Type B pancreatic cell (in vitro differentiated cells): ENCODE measurements around the gene BARD1. TPM values are rescaled to one million over a fixed set of nuclear protein-coding genes. Genes with fewer than 3 reads are reported as not detected.

Experiments
- DNase-seq: peaks from one replicate; pipeline ENCODE4 v3.0.0; 2021; ENCODE audit warnings: mixed read lengths; ENCODE audit not compliant: unreplicated experiment; ENCODE audit errors: extremely low spot score
- H3K27ac Mint-ChIP-seq: 2 replicates; pipeline ENCODE4 v1.8.0; 2021; ENCODE audit warnings: mild to moderate bottlenecking, mixed read lengths
- H3K27me3 Mint-ChIP-seq: 2 replicates; pipeline ENCODE4 v1.8.0; 2021; ENCODE audit warnings: mixed read lengths
- H3K36me3 Mint-ChIP-seq: 2 replicates; pipeline ENCODE4 v1.8.0; 2021; ENCODE audit warnings: mixed read lengths
- H3K4me1 Mint-ChIP-seq: one replicate; pipeline ENCODE4 v1.8.0; 2021; ENCODE audit warnings: mixed read lengths; ENCODE audit not compliant: unreplicated experiment
- H3K4me3 Mint-ChIP-seq: 2 replicates; pipeline ENCODE4 v1.8.0; 2021; ENCODE audit warnings: mild to moderate bottlenecking, mixed read lengths
- H3K9me3 Mint-ChIP-seq: 2 replicates; pipeline ENCODE4 v1.8.0; 2021; ENCODE audit warnings: mixed read lengths
- CTCF ChIP-seq: fragments of 200-600 bp; sonication (generic); conservative IDR thresholded peaks from 2 replicates; pipeline ENCODE4 v1.5.0; 2021; ENCODE audit warnings: antibody characterized with exemption, mild to moderate bottlenecking
- total RNA-seq: library from RNA; stranded (reverse); gene quantifications from 2 replicates; pipeline ENCODE4 v1.2.1, GENCODE V29; 2021; ENCODE audit warnings: low replicate concordance

BARD1 gene
- total RNA-seq, 1 donor from 2014 or later = 25.7 TPM

GRCh38 chr2:214742119-214742518 lies 67.4 kb downstream of the BARD1 start:
- DNase-seq = no peak
- H3K27ac Mint-ChIP-seq = no peak overlapping the region
- H3K9me3 Mint-ChIP-seq = no peaks in the 10 kb centered on the region
- peaks cover 15% of the 10 kb centered on the region for H3K36me3 Mint-ChIP-seq
- no peaks in the 10 kb centered on the region for H3K4me1 Mint-ChIP-seq
- no peak for TF ChIP-seq CTCF
- no peaks in the 10 kb centered on the region for H3K27me3 Mint-ChIP-seq
- no peak overlapping the region for H3K4me3 Mint-ChIP-seq

GRCh38 chr2:214740867-214741395 lies 68.6 kb downstream of the BARD1 start:
- Mint-ChIP-seq H3K36me3 (peaks cover 11% of the 10 kb centered on the region), H3K9me3 (no peaks in the 10 kb centered on the region), H3K27me3 (no peaks in the 10 kb centered on the region), H3K4me3 (no peak overlapping the region), H3K27ac (no peak overlapping the region), H3K4me1 (no peaks in the 10 kb centered on the region)
- no peak for TF ChIP-seq CTCF
- DNase-seq = no peak

GRCh38 chr2:214737188-214737587 lies 72.3 kb downstream of the BARD1 start:
- H3K36me3 Mint-ChIP-seq = no peaks in the 10 kb centered on the region

GRCh38 chr2:214730800-214731407 lies 78.6 kb downstream of the BARD1 start:
- no peaks in the 10 kb centered on the region for H3K9me3 Mint-ChIP-seq
- H3K27ac Mint-ChIP-seq = peak overlapping the region; percentile 29
- H3K36me3 Mint-ChIP-seq = peaks cover 20% of the 10 kb centered on the region
- TF ChIP-seq CTCF = no peak
- H3K4me3 Mint-ChIP-seq = no peak overlapping the region
- H3K27me3 Mint-ChIP-seq = no peaks in the 10 kb centered on the region
- DNase-seq = no peak
- H3K4me1 Mint-ChIP-seq = no peaks in the 10 kb centered on the region

More at GRCh38 chr2:214737188-214737587, 72.3 kb downstream of the BARD1 start:
- no peaks in the 10 kb centered on the region for H3K4me1 Mint-ChIP-seq
- no peak for TF ChIP-seq CTCF
- no peak for DNase-seq
- H3K4me3 Mint-ChIP-seq = no peak overlapping the region
- no peaks in the 10 kb centered on the region for H3K27me3 Mint-ChIP-seq
- H3K9me3 Mint-ChIP-seq = no peaks in the 10 kb centered on the region
- H3K27ac Mint-ChIP-seq = no peak overlapping the region

- Mint-ChIP-seq H3K27me3 (no peaks in the 10 kb centered on the region), H3K36me3 (peaks cover 20% of the 10 kb centered on the region), H3K4me1 (no peaks in the 10 kb centered on the region), H3K27ac (peak overlapping the region; percentile 29), H3K4me3 (no peak overlapping the region), H3K9me3 (no peaks in the 10 kb centered on the region)
- DNase-seq = no peak
- no peak for TF ChIP-seq CTCF
Observed at GRCh38 chr2:214730248-214730647, 79.2 kb downstream of the BARD1 start.
